Right lobe of liver (tissue), 4 donors: Measurements from ENCODE around the gene C1orf122.

Source experiments
- POLR2A ChIP-seq: fragments of 450-650 bp; IDR thresholded peaks from one replicate; pipeline ENCODE4 v1.6.1; 2017; ENCODE audit warnings: antibody characterized with exemption, mild to moderate bottlenecking
- TF ChIP-seq, protein P1 (sequence below), 4 donors: fragments of 200-600 bp in 3 of 4; fragments of 450-650 bp in 1 of 4; IDR thresholded peaks; one replicate each; pipeline versions ENCODE4 v1.5.1 to v1.8.0; 2016 to 2022; ENCODE audit warnings: antibody characterized with exemption in 4 of 4, mild to moderate bottlenecking in 2 of 4
- donor health status: DM: no; HTN: no; CAD: no.
- donor health status: DM: no; HTN: no; CAD: no.
- donor health status: DM: no; HTN: yes; CAD: no.

GRCh38 chr1:37849480-37849879 is 41.9 kb downstream of the C1orf122 start:
- TF ChIP-seq, protein P1, sequence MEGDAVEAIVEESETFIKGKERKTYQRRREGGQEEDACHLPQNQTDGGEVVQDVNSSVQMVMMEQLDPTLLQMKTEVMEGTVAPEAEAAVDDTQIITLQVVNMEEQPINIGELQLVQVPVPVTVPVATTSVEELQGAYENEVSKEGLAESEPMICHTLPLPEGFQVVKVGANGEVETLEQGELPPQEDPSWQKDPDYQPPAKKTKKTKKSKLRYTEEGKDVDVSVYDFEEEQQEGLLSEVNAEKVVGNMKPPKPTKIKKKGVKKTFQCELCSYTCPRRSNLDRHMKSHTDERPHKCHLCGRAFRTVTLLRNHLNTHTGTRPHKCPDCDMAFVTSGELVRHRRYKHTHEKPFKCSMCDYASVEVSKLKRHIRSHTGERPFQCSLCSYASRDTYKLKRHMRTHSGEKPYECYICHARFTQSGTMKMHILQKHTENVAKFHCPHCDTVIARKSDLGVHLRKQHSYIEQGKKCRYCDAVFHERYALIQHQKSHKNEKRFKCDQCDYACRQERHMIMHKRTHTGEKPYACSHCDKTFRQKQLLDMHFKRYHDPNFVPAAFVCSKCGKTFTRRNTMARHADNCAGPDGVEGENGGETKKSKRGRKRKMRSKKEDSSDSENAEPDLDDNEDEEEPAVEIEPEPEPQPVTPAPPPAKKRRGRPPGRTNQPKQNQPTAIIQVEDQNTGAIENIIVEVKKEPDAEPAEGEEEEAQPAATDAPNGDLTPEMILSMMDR (IDR thresholded peaks at IDR 0.05), result no peak
- TF ChIP-seq POLR2A, result no peak
